Measurements from ENCODE around the gene SNAI3. TPM values are rescaled to one million over a fixed set of nuclear protein-coding genes. Genes with fewer than 3 reads are reported as not detected.
"Not testable (repeated sequence)": the region's sequence is repeated elsewhere in the genome, so short reads cannot be mapped to it uniquely, and the experiment has no call there.

The SNAI3 gene
- total and polyA plus RNA-seq, 2 experiments from 2014 or later, result 10.3 to 19.4 TPM

GRCh38 chr16:88671806-88672205 lies 14.5 kb downstream of the SNAI3 start (continued):
- no peak for TF ChIP-seq REST (IDR thresholded peaks at IDR 0.05; ENCODE audit: unreplicated experiment)

GRCh38 chr16:88669980-88670379 lies 16.3 kb downstream of the SNAI3 start:
- no peak for ATAC-seq
- peaks cover 17% of the 10 kb centered on the region for H3K27me3 Mint-ChIP-seq (ENCODE audit: insufficient read depth, low read depth, poor library complexity)
- H3K4me3 Mint-ChIP-seq, result no peak overlapping the region
- H3K36me3 ChIP-seq (ENCODE audit: insufficient read depth), result no peaks in the 10 kb centered on the region; the same call in 1 of the 2 replicates
- no peak overlapping the region for H2AFZ ChIP-seq
- no peaks in the 10 kb centered on the region for H3K9me2 ChIP-seq (ENCODE audit: insufficient read depth)
- peaks cover 5% of the 10 kb centered on the region; the same call in 1 of the 2 replicates for H3K4me1 ChIP-seq (ENCODE audit: insufficient read depth)
- no peak overlapping the region for H3K27ac ChIP-seq (ENCODE audit: low read depth)
- DNase-seq (ENCODE audit: low spot score), result no peak
- no peak for TF ChIP-seq CTCF (conservative IDR thresholded peaks at IDR 0.05; ENCODE audit: low read depth in 2 of 2)
- no peak for TF ChIP-seq CREB1 (CRISPR knock-in tag; IDR thresholded peaks at IDR 0.05; ENCODE audit: low read depth)
- no peak for TF ChIP-seq ZNF114 (CRISPR knock-in tag; IDR thresholded peaks at IDR 0.05)
- no peak for TF ChIP-seq ZNF462 (CRISPR knock-in tag; IDR thresholded peaks at IDR 0.05)
- TF ChIP-seq EZH2 (IDR thresholded peaks at IDR 0.05; ENCODE audit: low read depth, unreplicated experiment), result no peak
- H3K27me3 ChIP-seq (ENCODE audit: insufficient read depth), result no peaks in the 10 kb centered on the region
- H3K4me1 Mint-ChIP-seq, result peaks cover 7% of the 10 kb centered on the region; the same call in 2 of the 3 replicates
- 0 out of 2 replicates have a peak, but pooled peaks cover 11% of the 10 kb centered on the region for H3F3A ChIP-seq (replicated peaks; ENCODE audit: low read depth)
- H3K36me3 Mint-ChIP-seq (ENCODE audit: low read depth), result peaks cover 18% of the 10 kb centered on the region
- H3K4me3 ChIP-seq, result no peak overlapping the region
- no peak overlapping the region for H3K4me2 ChIP-seq
- H4K20me1 ChIP-seq (replicated peaks; ENCODE audit: insufficient read depth), result no peaks in the 10 kb centered on the region; the same call in 1 of the 2 replicates
- no peak overlapping the region for H3K27ac Mint-ChIP-seq
- peaks cover 14% of the 10 kb centered on the region for H3K9me3 Mint-ChIP-seq
- peaks cover 5% of the 10 kb centered on the region; the same call in 1 of the 2 replicates for H3K79me2 ChIP-seq (replicated peaks; ENCODE audit: insufficient read depth)

GRCh38 chr16:88669493-88669892 lies 16.8 kb downstream of the SNAI3 start:
- Mint-ChIP-seq H3K36me3 (ENCODE audit: low read depth) (peaks cover 18% of the 10 kb centered on the region), H3K9me3 (peaks cover 14% of the 10 kb centered on the region), H3K27me3 (ENCODE audit: insufficient read depth, low read depth, poor library complexity) (peaks cover 17% of the 10 kb centered on the region)
- not testable (repeated sequence) for H3K4me3 ChIP-seq; H3K27ac ChIP-seq (ENCODE audit: low read depth); ATAC-seq; H3K4me2 ChIP-seq; H3K4me1 ChIP-seq (ENCODE audit: insufficient read depth); DNase-seq (ENCODE audit: low spot score); H3K9me2 ChIP-seq (ENCODE audit: insufficient read depth); H3K27ac Mint-ChIP-seq; H4K20me1 ChIP-seq (replicated peaks; ENCODE audit: insufficient read depth); H3K4me3 Mint-ChIP-seq; H3K36me3 ChIP-seq (ENCODE audit: insufficient read depth); H3K4me1 Mint-ChIP-seq; H3K27me3 ChIP-seq (ENCODE audit: insufficient read depth); H2AFZ ChIP-seq
- 0 out of 2 replicates have a peak, but pooled peaks cover 14% of the 10 kb centered on the region for H3F3A ChIP-seq (replicated peaks; ENCODE audit: low read depth)
- peaks cover 10% of the 10 kb centered on the region for H3K79me2 ChIP-seq (replicated peaks; ENCODE audit: insufficient read depth)

Data from GM23338 (cell line).